ENCODE data around the gene DCXR. TPM values are rescaled to one million over a fixed set of nuclear protein-coding genes. Genes with fewer than 3 reads are reported as not detected.
A peak's percentile ranks its signal among the peaks of the same experiment; 100 is the strongest.

DCXR gene
- total and polyA plus RNA-seq, 2 experiments from 2014 or later = 86.9 to 137 TPM

GRCh38 chr17:82063424-82064415 lies 26.2 kb upstream of the DCXR start:
- no peaks in the 10 kb centered on the region for H3K79me2 ChIP-seq (replicated peaks; ENCODE audit: insufficient read depth)
- H3K27ac Mint-ChIP-seq = no peak overlapping the region
- no peak overlapping the region for H3K4me2 ChIP-seq
- peaks cover 5% of the 10 kb centered on the region for H3K27me3 Mint-ChIP-seq (ENCODE audit: insufficient read depth, low read depth, poor library complexity)
- DNase-seq (ENCODE audit: low spot score) (no peak), ATAC-seq (no peak)
- H3K9me3 Mint-ChIP-seq = no peaks in the 10 kb centered on the region
- H3K36me3 Mint-ChIP-seq (ENCODE audit: low read depth) = peaks cover 4% of the 10 kb centered on the region
- no peaks in the 10 kb centered on the region for H3K9me2 ChIP-seq (ENCODE audit: insufficient read depth)
- no peak overlapping the region for H3K27ac ChIP-seq (ENCODE audit: low read depth)
- H3K36me3 ChIP-seq (ENCODE audit: insufficient read depth) = no peaks in the 10 kb centered on the region
- no peaks in the 10 kb centered on the region for H3K4me1 ChIP-seq (ENCODE audit: insufficient read depth)
- H4K20me1 ChIP-seq (replicated peaks; ENCODE audit: insufficient read depth) = no peaks in the 10 kb centered on the region
- H3K4me1 Mint-ChIP-seq = peaks cover 4% of the 10 kb centered on the region; the same call in 2 of the 3 replicates
- H2AFZ ChIP-seq = no peak overlapping the region
- no peaks in the 10 kb centered on the region for H3K27me3 ChIP-seq (ENCODE audit: insufficient read depth)
- TF ChIP-seq ZNF462 (CRISPR knock-in tag; IDR thresholded peaks at IDR 0.05) (no peak), CREB1 (CRISPR knock-in tag; IDR thresholded peaks at IDR 0.05; ENCODE audit: low read depth) (no peak), ZNF331 (CRISPR knock-in tag; IDR thresholded peaks at IDR 0.05; ENCODE audit: low read depth) (no peak), JUNB (IDR thresholded peaks at IDR 0.05; ENCODE audit: unreplicated experiment) (no peak)
- peaks cover 7% of the 10 kb centered on the region; the same call in 1 of the 2 replicates for H3F3A ChIP-seq (replicated peaks; ENCODE audit: low read depth)
- H3K4me3 ChIP-seq = no peak overlapping the region
- peak overlapping the region; percentile 72 for H3K4me3 Mint-ChIP-seq

GRCh38 chr17:82062984-82063368 lies 25.5 kb upstream of the DCXR start:
- Histone ChIP-seq H3K27me3 (ENCODE audit: insufficient read depth) (no peaks in the 10 kb centered on the region), H4K20me1 (replicated peaks; ENCODE audit: insufficient read depth) (no peaks in the 10 kb centered on the region), H3K27ac (ENCODE audit: low read depth) (no peak overlapping the region), H3K79me2 (replicated peaks; ENCODE audit: insufficient read depth) (no peaks in the 10 kb centered on the region), H3F3A (replicated peaks; ENCODE audit: low read depth) (peaks cover 7% of the 10 kb centered on the region; the same call in 1 of the 2 replicates), H3K4me3 (no peak overlapping the region), H3K4me1 (ENCODE audit: insufficient read depth) (no peaks in the 10 kb centered on the region), H3K36me3 (ENCODE audit: insufficient read depth) (no peaks in the 10 kb centered on the region), H3K9me2 (ENCODE audit: insufficient read depth) (no peaks in the 10 kb centered on the region), H2AFZ (no peak overlapping the region), H3K4me2 (no peak overlapping the region)
- Mint-ChIP-seq H3K4me3 (no peak overlapping the region), H3K27me3 (ENCODE audit: insufficient read depth, low read depth, poor library complexity) (peaks cover 7% of the 10 kb centered on the region), H3K9me3 (no peaks in the 10 kb centered on the region), H3K4me1 (peaks cover 4% of the 10 kb centered on the region; the same call in 2 of the 3 replicates), H3K36me3 (ENCODE audit: low read depth) (peaks cover 4% of the 10 kb centered on the region), H3K27ac (no peak overlapping the region)
- DNase-seq (ENCODE audit: low spot score) (no peak), ATAC-seq (no peak)
- TF ChIP-seq ZNF331 (CRISPR knock-in tag; IDR thresholded peaks at IDR 0.05; ENCODE audit: low read depth) (no peak), EZH2 (IDR thresholded peaks at IDR 0.05; ENCODE audit: low read depth, unreplicated experiment) (no peak), JUNB (IDR thresholded peaks at IDR 0.05; ENCODE audit: unreplicated experiment) (no peak), ETS1 (IDR thresholded peaks at IDR 0.05) (no peak), CTCF (conservative IDR thresholded peaks at IDR 0.05; ENCODE audit: low read depth in 2 of 2) (no peak), EZH2phosphoT487 (IDR thresholded peaks at IDR 0.05; ENCODE audit: unreplicated experiment) (no peak), CREB1 (CRISPR knock-in tag; IDR thresholded peaks at IDR 0.05; ENCODE audit: low read depth) (no peak), STAT1 (IDR thresholded peaks at IDR 0.05; ENCODE audit: unreplicated experiment) (no peak), ZNF114 (CRISPR knock-in tag; IDR thresholded peaks at IDR 0.05) (no peak), POLR2AphosphoS5 (IDR thresholded peaks at IDR 0.05; ENCODE audit: low read depth) (no peak), NANOG (IDR thresholded peaks at IDR 0.05; ENCODE audit: borderline replicate concordance) (no peak)

All from GM23338 (cell line).